ENCODE measurements around the gene NAV1.
A peak's percentile ranks its signal among the peaks of the same experiment; 100 is the strongest.

NAV1 gene

DNA sequence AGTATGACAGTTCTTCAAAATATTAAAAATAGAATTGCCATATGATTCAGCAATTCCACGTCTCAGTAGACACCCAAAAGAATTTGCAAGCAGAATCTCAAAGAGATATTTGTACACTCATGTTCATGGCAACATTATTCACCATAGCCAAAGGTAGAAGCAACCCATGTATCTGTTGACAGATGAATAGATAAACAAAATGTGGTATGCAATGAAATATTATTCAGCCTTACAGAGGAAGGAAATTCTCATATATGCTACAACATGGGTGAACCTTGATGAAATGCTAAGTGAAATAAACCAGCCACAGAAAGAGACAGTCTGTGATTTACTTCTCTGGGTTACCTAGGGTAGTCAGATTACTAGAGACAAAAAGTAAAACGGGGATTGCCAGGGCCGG lies 47.0 kb downstream of the NAV1 start:
- H3K4me2 ChIP-seq (ENCODE audit: low read length): no peak overlapping the region
- H3K9me3 ChIP-seq (ENCODE audit: insufficient read depth, low read depth, low read length): no peaks in the 10 kb centered on the region
- no peak overlapping the region for H3K4me3 ChIP-seq (ENCODE audit: low read depth, low read length)
- H3K36me3 ChIP-seq (ENCODE audit: control insufficient read depth in 1 of 2, insufficient read depth in 2 of 2, low read length in 2 of 2): peaks cover 9 to 10% of the 10 kb centered on the region in 2 experiments
- no peak overlapping the region for H2BK120ac ChIP-seq (ENCODE audit: insufficient read depth, low read length, poor library complexity)
- H2BK5ac ChIP-seq (ENCODE audit: low read depth, low read length, poor library complexity): no peak overlapping the region
- H3K27ac ChIP-seq (ENCODE audit: low read depth, low read length): no peak overlapping the region
- peak in 1 of 2 donors; percentile 28 for DNase-seq
- no peak overlapping the region for H3K14ac ChIP-seq (ENCODE audit: low read length)
- no peaks in the 10 kb centered on the region for H3K79me1 ChIP-seq (ENCODE audit: low read length)
- no CpG with 5 or more reads among the region's 3 CpGs for WGBS (ENCODE audit: extremely low coverage, insufficient coverage, insufficient read length)
- no peak overlapping the region for H4K8ac ChIP-seq (ENCODE audit: low read depth, low read length)
- H3K23ac ChIP-seq (ENCODE audit: low read length): no peak overlapping the region
- no peak overlapping the region for H2BK12ac ChIP-seq (ENCODE audit: low read length)
- H3K4ac ChIP-seq (ENCODE audit: low read depth, low read length): no peak overlapping the region
- no peaks in the 10 kb centered on the region for H3K27me3 ChIP-seq (ENCODE audit: insufficient read depth, low read length)
- no peak overlapping the region for H4K91ac ChIP-seq (ENCODE audit: low read depth, low read length)
- peaks cover 2% of the 10 kb centered on the region for H3K79me2 ChIP-seq (ENCODE audit: control insufficient read depth, insufficient read depth, low read length, poor library complexity)
- no peak overlapping the region for H3K18ac ChIP-seq (ENCODE audit: low read length)
- H2AFZ ChIP-seq (ENCODE audit: insufficient read depth, low read length, poor library complexity): no peak overlapping the region
- H2AK5ac ChIP-seq (ENCODE audit: low read length): no peak overlapping the region
- no peak overlapping the region for H4K12ac ChIP-seq (ENCODE audit: low read depth, low read length)
- peaks cover 0 to 4% of the 10 kb centered on the region in 2 experiments for H3K4me1 ChIP-seq (ENCODE audit: control insufficient read depth in 1 of 2, insufficient read depth in 2 of 2, low read length in 2 of 2)
- H3K9ac ChIP-seq (ENCODE audit: low read length): no peak overlapping the region

DNA sequence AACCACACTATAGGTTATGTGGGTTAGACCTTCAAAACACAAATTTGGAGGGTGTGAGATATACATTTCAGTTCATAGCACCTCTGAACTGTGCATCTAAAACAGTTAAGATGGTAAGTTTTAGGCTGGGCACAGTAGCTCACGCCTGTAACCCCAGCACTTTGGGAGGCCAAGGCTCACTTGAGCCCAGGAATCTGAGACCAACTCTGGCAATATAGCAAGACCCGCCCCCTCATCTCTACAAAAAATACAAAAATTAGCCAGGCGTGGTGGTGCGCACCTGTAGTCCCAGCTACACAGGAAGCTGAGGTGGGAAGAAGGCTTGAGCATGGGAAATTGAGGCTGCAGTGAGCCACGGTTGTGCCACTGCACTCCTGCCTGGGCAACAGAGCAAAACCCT lies 47.9 kb downstream of the NAV1 start:
- H4K12ac ChIP-seq (ENCODE audit: low read depth, low read length): no peak overlapping the region
- no peak overlapping the region for H3K14ac ChIP-seq (ENCODE audit: low read length)
- DNase-seq: no peak
- H3K23ac ChIP-seq (ENCODE audit: low read length): no peak overlapping the region
- H2AFZ ChIP-seq (ENCODE audit: insufficient read depth, low read length, poor library complexity): no peak overlapping the region
- no peak overlapping the region for H3K18ac ChIP-seq (ENCODE audit: low read length)
- no peak overlapping the region for H3K9ac ChIP-seq (ENCODE audit: low read length)
- H2AK5ac ChIP-seq (ENCODE audit: low read length): no peak overlapping the region
- no peak overlapping the region for H3K4me2 ChIP-seq (ENCODE audit: low read length)
- H3K4me3 ChIP-seq (ENCODE audit: low read depth, low read length): no peak overlapping the region
- no peak overlapping the region for H4K91ac ChIP-seq (ENCODE audit: low read depth, low read length)
- no CpG with 5 or more reads among the region's 5 CpGs for WGBS (ENCODE audit: extremely low coverage, insufficient coverage, insufficient read length)
- H3K4me1 ChIP-seq (ENCODE audit: control insufficient read depth in 1 of 2, insufficient read depth in 2 of 2, low read length in 2 of 2): peaks cover 0 to 4% of the 10 kb centered on the region in 2 experiments
- H4K8ac ChIP-seq (ENCODE audit: low read depth, low read length): no peak overlapping the region
- no peaks in the 10 kb centered on the region for H3K9me3 ChIP-seq (ENCODE audit: insufficient read depth, low read depth, low read length)
- H2BK12ac ChIP-seq (ENCODE audit: low read length): no peak overlapping the region
- H2BK5ac ChIP-seq (ENCODE audit: low read depth, low read length, poor library complexity): no peak overlapping the region
- H3K27me3 ChIP-seq (ENCODE audit: insufficient read depth, low read length): no peaks in the 10 kb centered on the region
- H3K4ac ChIP-seq (ENCODE audit: low read depth, low read length): no peak overlapping the region
- no peak overlapping the region for H3K27ac ChIP-seq (ENCODE audit: low read depth, low read length)
- H3K79me2 ChIP-seq (ENCODE audit: control insufficient read depth, insufficient read depth, low read length, poor library complexity): peaks cover 2% of the 10 kb centered on the region
- no peak overlapping the region for H2BK120ac ChIP-seq (ENCODE audit: insufficient read depth, low read length, poor library complexity)
- peaks cover 15 to 19% of the 10 kb centered on the region in 2 experiments for H3K36me3 ChIP-seq (ENCODE audit: control insufficient read depth in 1 of 2, insufficient read depth in 2 of 2, low read length in 2 of 2)
- no peaks in the 10 kb centered on the region for H3K79me1 ChIP-seq (ENCODE audit: low read length)

- no peak overlapping the region for H2BK5ac ChIP-seq (ENCODE audit: low read depth, low read length, poor library complexity)
- H3K36me3 ChIP-seq (ENCODE audit: control insufficient read depth in 1 of 2, insufficient read depth in 2 of 2, low read length in 2 of 2): peaks cover 17 to 24% of the 10 kb centered on the region in 2 experiments
- no peak overlapping the region for H3K4ac ChIP-seq (ENCODE audit: low read depth, low read length)
- H3K27me3 ChIP-seq (ENCODE audit: insufficient read depth, low read length): no peaks in the 10 kb centered on the region
- H4K8ac ChIP-seq (ENCODE audit: low read depth, low read length): no peak overlapping the region
- WGBS (ENCODE audit: extremely low coverage, insufficient coverage, insufficient read length): no CpG with 5 or more reads among the region's 1 CpG
- H3K18ac ChIP-seq (ENCODE audit: low read length): no peak overlapping the region
- no peak overlapping the region for H4K12ac ChIP-seq (ENCODE audit: low read depth, low read length)
- no peak overlapping the region for H2AK5ac ChIP-seq (ENCODE audit: low read length)
- H3K79me1 ChIP-seq (ENCODE audit: low read length): no peaks in the 10 kb centered on the region
- H3K4me2 ChIP-seq (ENCODE audit: low read length): no peak overlapping the region
- H3K14ac ChIP-seq (ENCODE audit: low read length): no peak overlapping the region
- DNase-seq: no peak
- H4K91ac ChIP-seq (ENCODE audit: low read depth, low read length): no peak overlapping the region
- no peak overlapping the region for H3K9ac ChIP-seq (ENCODE audit: low read length)
- H2AFZ ChIP-seq (ENCODE audit: insufficient read depth, low read length, poor library complexity): no peak overlapping the region
- peaks cover 4 to 7% of the 10 kb centered on the region in 2 experiments for H3K4me1 ChIP-seq (ENCODE audit: control insufficient read depth in 1 of 2, insufficient read depth in 2 of 2, low read length in 2 of 2)
- no peak overlapping the region for H3K23ac ChIP-seq (ENCODE audit: low read length)
- H3K79me2 ChIP-seq (ENCODE audit: control insufficient read depth, insufficient read depth, low read length, poor library complexity): no peaks in the 10 kb centered on the region
- no peak overlapping the region for H2BK120ac ChIP-seq (ENCODE audit: insufficient read depth, low read length, poor library complexity)
- H2BK12ac ChIP-seq (ENCODE audit: low read length): no peak overlapping the region
- no peak overlapping the region for H3K27ac ChIP-seq (ENCODE audit: low read depth, low read length)
- no peaks in the 10 kb centered on the region for H3K9me3 ChIP-seq (ENCODE audit: insufficient read depth, low read depth, low read length)
- H3K4me3 ChIP-seq (ENCODE audit: low read depth, low read length): no peak overlapping the region
Measured at GRCh38 chr1:201587729-201588128, 48.8 kb downstream of the NAV1 start.
